HG02943 (cell line): ENCODE data around the gene RP2.

Experiments used
- ATAC-seq: cut with Tn5 transposase; IDR thresholded peaks from one replicate; pipeline ENCODE4 v1.9.1; 2021; ENCODE audit warnings: mild to moderate bottlenecking, low read depth, moderate library complexity; ENCODE audit not compliant: unreplicated experiment

RP2 gene

GRCh38 chrX:46840946-46841345 is 4.1 kb downstream of the RP2 start:
- no peak for ATAC-seq

- no peak for ATAC-seq
Measured at GRCh38 chrX:46841346-46841745, 4.5 kb downstream of the RP2 start.

- no peak for ATAC-seq
Measured at GRCh38 chrX:46844913-46845312, 8.1 kb downstream of the RP2 start.

GRCh38 chrX:46849933-46850332 is 13.1 kb downstream of the RP2 start:
- no peak for ATAC-seq

- ATAC-seq: no peak
Measured at GRCh38 chrX:46850771-46851170, 13.9 kb downstream of the RP2 start.

- no peak for ATAC-seq
Measured at GRCh38 chrX:46856483-46856882, 19.6 kb downstream of the RP2 start.

GRCh38 chrX:46860557-46860956 is 23.7 kb downstream of the RP2 start:
- no peak for ATAC-seq

GRCh38 chrX:46863072-46863471 is 26.2 kb downstream of the RP2 start:
- no peak for ATAC-seq

GRCh38 chrX:46864606-46865005 is 27.8 kb downstream of the RP2 start:
- ATAC-seq: no peak

- no peak for ATAC-seq
Measured at GRCh38 chrX:46865281-46865680, 28.4 kb downstream of the RP2 start.

- no peak for ATAC-seq
Measured at GRCh38 chrX:46866726-46867125, 29.9 kb downstream of the RP2 start.

- ATAC-seq: no peak
Measured at GRCh38 chrX:46873746-46874145, 36.9 kb downstream of the RP2 start.

GRCh38 chrX:46876901-46877300 is 40.1 kb downstream of the RP2 start:
- ATAC-seq: no peak

- no peak for ATAC-seq
Measured at GRCh38 chrX:46882266-46882665, 45.4 kb downstream of the RP2 start.

GRCh38 chrX:46884799-46885198 is 48.0 kb downstream of the RP2 start:
- ATAC-seq: no peak

- no peak for ATAC-seq
Measured at GRCh38 chrX:46898207-46898606, 61.4 kb downstream of the RP2 start.

GRCh38 chrX:46903458-46904242 is 66.8 kb downstream of the RP2 start:
- ATAC-seq: peak; percentile 78

GRCh38 chrX:46904626-46905025 is 67.8 kb downstream of the RP2 start:
- no peak for ATAC-seq

GRCh38 chrX:46910415-46910814 is 73.6 kb downstream of the RP2 start:
- ATAC-seq: no peak

- no peak for ATAC-seq
Measured at GRCh38 chrX:46912098-46912602, 75.3 kb downstream of the RP2 start, which contains the start of gene JADE3. Gene JADE3, plus strand, starts transcription at chrX:46912421. Its CDS starts 72,474 bp downstream, at chrX:46984895.

- no peak for ATAC-seq
Measured at GRCh38 chrX:46912603-46913491, 76.0 kb downstream of the RP2 start.
